ENCODE measurements around the gene AK2.
A peak's percentile ranks its signal among the peaks of the same experiment; 100 is the strongest.
"Not testable (repeated sequence)": the region's sequence is repeated elsewhere in the genome, so short reads cannot be mapped to it uniquely, and the experiment has no call there.

Gene AK2

GRCh38 chr1:32978854-32979253 is 57.8 kb downstream of the AK2 start:
- WGBS (ENCODE audit: extremely low coverage, insufficient coverage, insufficient read length) = no CpG with 5 or more reads among the region's 4 CpGs
- no peak overlapping the region for H3K4me2 ChIP-seq (ENCODE audit: low read length)
- no peak overlapping the region for H3K18ac ChIP-seq (ENCODE audit: low read length)
- no peak overlapping the region for H4K8ac ChIP-seq (ENCODE audit: low read depth, low read length)
- H3K27me3 ChIP-seq (ENCODE audit: insufficient read depth, low read length) = no peaks in the 10 kb centered on the region
- no peak overlapping the region for H3K27ac ChIP-seq (ENCODE audit: low read depth, low read length)
- no peak for DNase-seq
- H4K91ac ChIP-seq (ENCODE audit: low read depth, low read length) = no peak overlapping the region
- H2BK120ac ChIP-seq (ENCODE audit: insufficient read depth, low read length, poor library complexity) = no peak overlapping the region
- no peak overlapping the region for H3K4me3 ChIP-seq (ENCODE audit: low read depth, low read length)
- H4K12ac ChIP-seq (ENCODE audit: low read depth, low read length) = no peak overlapping the region
- H3K23ac ChIP-seq (ENCODE audit: low read length) = no peak overlapping the region
- H3K9me3 ChIP-seq (ENCODE audit: insufficient read depth, low read depth, low read length) = peaks cover 4% of the 10 kb centered on the region
- no peak overlapping the region for H2BK12ac ChIP-seq (ENCODE audit: low read length)
- H3K14ac ChIP-seq (ENCODE audit: low read length) = no peak overlapping the region
- peaks cover 4 to 6% of the 10 kb centered on the region in 2 experiments for H3K4me1 ChIP-seq (ENCODE audit: control insufficient read depth in 1 of 2, insufficient read depth in 2 of 2, low read length in 2 of 2)
- H2AFZ ChIP-seq (ENCODE audit: insufficient read depth, low read length, poor library complexity) = no peak overlapping the region
- H3K4ac ChIP-seq (ENCODE audit: low read depth, low read length) = no peak overlapping the region
- no peaks in the 10 kb centered on the region for H3K79me1 ChIP-seq (ENCODE audit: low read length)
- no peak overlapping the region for H3K9ac ChIP-seq (ENCODE audit: low read length)
- no peaks in the 10 kb centered on the region for H3K36me3 ChIP-seq (ENCODE audit: control insufficient read depth in 1 of 2, insufficient read depth in 2 of 2, low read length in 2 of 2)
- H3K79me2 ChIP-seq (ENCODE audit: control insufficient read depth, insufficient read depth, low read length, poor library complexity) = no peaks in the 10 kb centered on the region
- H2AK5ac ChIP-seq (ENCODE audit: low read length) = no peak overlapping the region
- H2BK5ac ChIP-seq (ENCODE audit: low read depth, low read length, poor library complexity) = no peak overlapping the region

DNA sequence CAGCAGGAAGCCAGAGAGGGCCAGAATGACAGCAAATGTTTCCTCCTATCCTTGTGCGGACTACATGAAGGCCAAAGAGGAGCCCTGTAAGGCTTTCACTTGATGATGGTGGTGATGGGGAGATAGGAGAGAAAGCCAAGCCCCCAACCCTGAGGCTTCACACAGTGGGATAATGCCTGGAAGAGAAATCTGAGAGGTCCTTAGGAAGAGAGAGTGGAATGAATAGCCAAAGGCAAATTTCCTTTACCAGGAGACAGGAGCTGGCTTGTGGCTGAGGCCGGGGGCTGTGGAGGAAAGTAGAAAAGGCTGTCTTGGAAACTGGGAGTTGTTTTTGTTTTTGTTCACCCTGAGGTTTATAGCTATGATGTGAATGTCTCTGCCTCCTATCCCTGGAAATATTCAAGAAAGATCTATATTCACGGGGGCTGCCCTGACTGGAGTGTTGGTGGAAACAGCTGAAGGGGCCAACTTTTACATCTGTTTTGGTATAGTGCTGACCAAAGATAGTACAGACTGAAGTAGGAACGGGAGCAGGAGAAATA is 59.1 kb downstream of the AK2 start:
- Histone ChIP-seq H3K9me3 (ENCODE audit: insufficient read depth, low read depth, low read length) (peaks cover 4% of the 10 kb centered on the region), H3K14ac (ENCODE audit: low read length) (no peak overlapping the region), H2AFZ (ENCODE audit: insufficient read depth, low read length, poor library complexity) (no peak overlapping the region), H3K36me3 (ENCODE audit: control insufficient read depth in 1 of 2, insufficient read depth in 2 of 2, low read length in 2 of 2) (no peaks in the 10 kb centered on the region), H3K23ac (ENCODE audit: low read length) (no peak overlapping the region), H3K27me3 (ENCODE audit: insufficient read depth, low read length) (peaks cover 1% of the 10 kb centered on the region), H3K79me1 (ENCODE audit: low read length) (peaks cover 6% of the 10 kb centered on the region), H2AK5ac (ENCODE audit: low read length) (no peak overlapping the region), H3K9ac (ENCODE audit: low read length) (no peak overlapping the region), H3K79me2 (ENCODE audit: control insufficient read depth, insufficient read depth, low read length, poor library complexity) (peaks cover 2% of the 10 kb centered on the region), H4K8ac (ENCODE audit: low read depth, low read length) (no peak overlapping the region), H4K91ac (ENCODE audit: low read depth, low read length) (peak overlapping the region; percentile 18), H3K18ac (ENCODE audit: low read length) (no peak overlapping the region), H3K4me3 (ENCODE audit: low read depth, low read length) (no peak overlapping the region), H2BK120ac (ENCODE audit: insufficient read depth, low read length, poor library complexity) (no peak overlapping the region), H3K27ac (ENCODE audit: low read depth, low read length) (no peak overlapping the region), H4K12ac (ENCODE audit: low read depth, low read length) (no peak overlapping the region), H3K4me1 (ENCODE audit: control insufficient read depth in 1 of 2, insufficient read depth in 2 of 2, low read length in 2 of 2) (peaks cover 10 to 12% of the 10 kb centered on the region in 2 experiments), H2BK12ac (ENCODE audit: low read length) (no peak overlapping the region), H2BK5ac (ENCODE audit: low read depth, low read length, poor library complexity) (no peak overlapping the region), H3K4me2 (ENCODE audit: low read length) (no peak overlapping the region), H3K4ac (ENCODE audit: low read depth, low read length) (no peak overlapping the region)
- WGBS (ENCODE audit: extremely low coverage, insufficient coverage, insufficient read length) = no CpG with 5 or more reads among the region's 4 CpGs
- DNase-seq = peak; percentile 61 to 70

DNA sequence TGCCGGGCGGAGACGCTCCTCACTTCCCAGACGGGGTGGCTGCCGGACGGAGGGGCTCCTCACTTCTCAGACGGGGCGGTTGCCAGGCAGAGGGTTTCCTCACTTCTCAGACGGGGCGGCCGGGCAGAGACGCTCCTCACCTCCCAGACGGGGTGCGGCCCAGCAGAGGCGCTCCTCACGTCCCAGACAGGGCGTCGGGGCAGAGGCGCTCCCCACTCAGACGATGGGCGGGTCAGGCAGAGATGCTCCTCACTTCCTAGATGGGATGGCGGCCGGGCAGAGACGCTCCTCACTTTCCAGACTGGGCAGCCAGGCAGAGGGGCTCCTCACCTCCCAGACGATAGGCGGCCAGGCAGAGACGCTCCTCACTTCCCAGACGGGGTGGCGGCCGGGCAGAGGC is 61.6 kb downstream of the AK2 start:
- not testable (repeated sequence) for H3K18ac ChIP-seq (ENCODE audit: low read length); H4K8ac ChIP-seq (ENCODE audit: low read depth, low read length)
- no CpG with 5 or more reads among the region's 30 CpGs for WGBS (ENCODE audit: extremely low coverage, insufficient coverage, insufficient read length)

DNA sequence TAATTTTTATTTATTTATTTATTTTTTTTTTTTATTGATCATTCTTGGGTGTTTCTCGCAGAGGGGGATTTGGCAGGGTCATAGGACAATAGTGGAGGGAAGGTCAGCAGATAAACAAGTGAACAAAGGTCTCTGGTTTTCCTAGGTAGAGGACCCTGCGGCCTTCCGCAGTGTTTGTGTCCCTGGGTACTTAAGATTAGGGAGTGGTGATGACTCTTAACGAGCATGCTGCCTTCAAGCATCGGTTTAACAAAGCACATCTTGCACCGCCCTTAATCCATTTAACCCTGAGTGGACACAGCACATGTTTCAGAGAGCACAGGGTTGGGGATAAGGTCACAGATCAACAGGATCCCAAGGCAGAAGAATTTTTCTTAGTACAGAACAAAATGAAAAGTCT is 63.2 kb downstream of the AK2 start:
- H3K79me2 ChIP-seq (ENCODE audit: control insufficient read depth, insufficient read depth, low read length, poor library complexity); H3K36me3 ChIP-seq (ENCODE audit: control insufficient read depth in 1 of 2, insufficient read depth in 2 of 2, low read length in 2 of 2); H2BK120ac ChIP-seq (ENCODE audit: insufficient read depth, low read length, poor library complexity); H2AK5ac ChIP-seq (ENCODE audit: low read length); H4K91ac ChIP-seq (ENCODE audit: low read depth, low read length); H4K8ac ChIP-seq (ENCODE audit: low read depth, low read length); H3K9me3 ChIP-seq (ENCODE audit: insufficient read depth, low read depth, low read length); H3K18ac ChIP-seq (ENCODE audit: low read length); H3K4me2 ChIP-seq (ENCODE audit: low read length); H3K4me3 ChIP-seq (ENCODE audit: low read depth, low read length); H3K79me1 ChIP-seq (ENCODE audit: low read length); H3K27ac ChIP-seq (ENCODE audit: low read depth, low read length); H3K4ac ChIP-seq (ENCODE audit: low read depth, low read length); H3K23ac ChIP-seq (ENCODE audit: low read length); H3K9ac ChIP-seq (ENCODE audit: low read length); DNase-seq; H4K12ac ChIP-seq (ENCODE audit: low read depth, low read length); H2BK5ac ChIP-seq (ENCODE audit: low read depth, low read length, poor library complexity); H3K14ac ChIP-seq (ENCODE audit: low read length); H2BK12ac ChIP-seq (ENCODE audit: low read length); H3K27me3 ChIP-seq (ENCODE audit: insufficient read depth, low read length); H2AFZ ChIP-seq (ENCODE audit: insufficient read depth, low read length, poor library complexity): not testable (repeated sequence)
- WGBS (ENCODE audit: extremely low coverage, insufficient coverage, insufficient read length) = no CpG with 5 or more reads among the region's 6 CpGs
- H3K4me1 ChIP-seq (ENCODE audit: control insufficient read depth in 1 of 2, insufficient read depth in 2 of 2, low read length in 2 of 2) = peaks cover 11 to 17% of the 10 kb centered on the region in 2 experiments

More for the DNA sequence above, 61.6 kb downstream of the AK2 start:
- not testable (repeated sequence) for H2BK12ac ChIP-seq (ENCODE audit: low read length); H3K23ac ChIP-seq (ENCODE audit: low read length); H3K14ac ChIP-seq (ENCODE audit: low read length); H2AFZ ChIP-seq (ENCODE audit: insufficient read depth, low read length, poor library complexity); H3K9ac ChIP-seq (ENCODE audit: low read length); H3K9me3 ChIP-seq (ENCODE audit: insufficient read depth, low read depth, low read length); H3K27me3 ChIP-seq (ENCODE audit: insufficient read depth, low read length); H4K91ac ChIP-seq (ENCODE audit: low read depth, low read length); H3K4me2 ChIP-seq (ENCODE audit: low read length); H4K12ac ChIP-seq (ENCODE audit: low read depth, low read length); H3K79me1 ChIP-seq (ENCODE audit: low read length); H2AK5ac ChIP-seq (ENCODE audit: low read length); H2BK120ac ChIP-seq (ENCODE audit: insufficient read depth, low read length, poor library complexity); DNase-seq; H3K79me2 ChIP-seq (ENCODE audit: control insufficient read depth, insufficient read depth, low read length, poor library complexity); H3K4me3 ChIP-seq (ENCODE audit: low read depth, low read length); H3K27ac ChIP-seq (ENCODE audit: low read depth, low read length); H2BK5ac ChIP-seq (ENCODE audit: low read depth, low read length, poor library complexity); H3K4ac ChIP-seq (ENCODE audit: low read depth, low read length); H3K36me3 ChIP-seq (ENCODE audit: control insufficient read depth in 1 of 2, insufficient read depth in 2 of 2, low read length in 2 of 2)
- peaks cover 11 to 14% of the 10 kb centered on the region in 2 experiments for H3K4me1 ChIP-seq (ENCODE audit: control insufficient read depth in 1 of 2, insufficient read depth in 2 of 2, low read length in 2 of 2)

Data from trophoblast cell (in vitro differentiated cells and primary cell).